IPS-NIHi7 (cell line): ENCODE measurements around the gene MAGI2.

Experiments used
- DNase-seq: peaks from one replicate; pipeline ENCODE4 v3.0.0; 2012; ENCODE audit warnings: mixed read lengths; ENCODE audit errors: extremely low spot score

The MAGI2 gene

GRCh38 chr7:78492146-78492545 lies 961.3 kb downstream of the MAGI2 start:
- no peak for DNase-seq

- DNase-seq, result no peak
Observed at GRCh38 chr7:78490524-78490923, 962.9 kb downstream of the MAGI2 start.

- no peak for DNase-seq
Observed at GRCh38 chr7:78489476-78490240, 963.8 kb downstream of the MAGI2 start.

- DNase-seq, result no peak
Observed at GRCh38 chr7:78487464-78487863, 966.0 kb downstream of the MAGI2 start.

- no peak for DNase-seq
Observed at GRCh38 chr7:78479348-78479747, 974.1 kb downstream of the MAGI2 start.

- no peak for DNase-seq
Observed at GRCh38 chr7:78476851-78477405, 976.5 kb downstream of the MAGI2 start.

- no peak for DNase-seq
Observed at GRCh38 chr7:78473571-78474301, 979.7 kb downstream of the MAGI2 start.

GRCh38 chr7:78473021-78473420 lies 980.4 kb downstream of the MAGI2 start:
- DNase-seq, result no peak

- no peak for DNase-seq
Observed at GRCh38 chr7:78472519-78472918, 980.9 kb downstream of the MAGI2 start.

GRCh38 chr7:78465894-78466293 lies 987.6 kb downstream of the MAGI2 start:
- no peak for DNase-seq

GRCh38 chr7:78463039-78463438 lies 990.4 kb downstream of the MAGI2 start:
- DNase-seq, result no peak

GRCh38 chr7:78450706-78451105 lies 1002.8 kb downstream of the MAGI2 start:
- DNase-seq, result no peak

- DNase-seq, result no peak
Observed at GRCh38 chr7:78448911-78449310, 1004.6 kb downstream of the MAGI2 start.

- DNase-seq, result no peak
Observed at GRCh38 chr7:78444267-78444666, 1009.2 kb downstream of the MAGI2 start.

- no peak for DNase-seq
Observed at GRCh38 chr7:78443811-78444210, 1009.7 kb downstream of the MAGI2 start.

- DNase-seq, result peak; percentile 16
Observed at GRCh38 chr7:78441737-78442136, 1011.7 kb downstream of the MAGI2 start.

- no peak for DNase-seq
Observed at GRCh38 chr7:78438433-78438832, 1015.0 kb downstream of the MAGI2 start.

- no peak for DNase-seq
Observed at GRCh38 chr7:78437118-78437517, 1016.3 kb downstream of the MAGI2 start.

GRCh38 chr7:78435355-78435754 lies 1018.1 kb downstream of the MAGI2 start:
- no peak for DNase-seq

GRCh38 chr7:78434281-78434680 lies 1019.2 kb downstream of the MAGI2 start:
- peak; percentile 37 for DNase-seq

GRCh38 chr7:78433421-78433820 lies 1020.0 kb downstream of the MAGI2 start:
- DNase-seq, result no peak

GRCh38 chr7:78429878-78430277 lies 1023.6 kb downstream of the MAGI2 start:
- DNase-seq, result no peak

- DNase-seq, result no peak
Observed at GRCh38 chr7:78427209-78427608, 1026.3 kb downstream of the MAGI2 start.
